HG02884 (cell line): ENCODE data around the gene IL12B.
"Not testable (repeated sequence)": the region's sequence is repeated elsewhere in the genome, so short reads cannot be mapped to it uniquely, and the experiment has no call there.

Source experiments
- ATAC-seq: cut with Tn5 transposase; IDR thresholded peaks from one replicate; pipeline ENCODE4 v1.9.1; 2021; ENCODE audit warnings: mild to moderate bottlenecking, moderate library complexity; ENCODE audit not compliant: unreplicated experiment

IL12B gene

DNA sequence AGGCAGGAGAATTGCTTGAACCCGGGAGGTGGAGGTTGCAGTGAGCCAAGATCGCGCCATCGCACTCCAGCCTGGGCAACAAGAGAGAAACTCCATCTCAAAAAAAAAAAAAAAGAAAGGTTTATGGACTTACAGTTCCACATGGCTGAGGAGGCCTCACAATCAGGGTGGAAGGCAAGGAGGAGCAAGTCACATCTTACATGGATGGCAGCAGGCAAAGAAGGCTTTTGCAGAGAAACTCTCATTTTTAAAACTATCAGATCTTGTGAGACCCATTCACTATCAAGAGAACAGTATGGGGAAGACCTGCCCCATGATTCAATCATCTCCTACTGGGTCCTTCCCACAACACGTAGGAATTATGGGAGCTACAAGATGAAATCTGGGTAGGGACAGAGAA is 33.0 kb downstream of the IL12B start:
- not testable (repeated sequence) for ATAC-seq

DNA sequence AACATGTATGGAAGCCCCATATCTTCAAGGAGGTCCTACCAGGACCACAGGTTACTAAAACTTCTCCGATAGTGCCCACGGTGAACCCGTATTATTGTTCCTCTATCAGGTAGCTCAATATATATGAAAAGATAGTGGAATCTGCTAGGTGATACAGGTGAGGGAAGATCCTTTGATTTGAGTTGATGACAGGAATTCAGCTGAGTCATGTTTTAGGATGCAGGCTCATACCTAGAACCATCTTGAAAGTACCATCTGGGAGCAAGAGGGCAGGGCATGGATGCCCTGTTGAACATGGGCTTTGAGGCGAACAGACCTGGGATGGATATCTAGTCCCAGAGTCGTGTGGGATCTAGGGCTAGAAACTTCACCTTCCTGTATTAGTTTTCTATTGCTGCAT is 35.4 kb downstream of the IL12B start:
- ATAC-seq, result no peak

DNA sequence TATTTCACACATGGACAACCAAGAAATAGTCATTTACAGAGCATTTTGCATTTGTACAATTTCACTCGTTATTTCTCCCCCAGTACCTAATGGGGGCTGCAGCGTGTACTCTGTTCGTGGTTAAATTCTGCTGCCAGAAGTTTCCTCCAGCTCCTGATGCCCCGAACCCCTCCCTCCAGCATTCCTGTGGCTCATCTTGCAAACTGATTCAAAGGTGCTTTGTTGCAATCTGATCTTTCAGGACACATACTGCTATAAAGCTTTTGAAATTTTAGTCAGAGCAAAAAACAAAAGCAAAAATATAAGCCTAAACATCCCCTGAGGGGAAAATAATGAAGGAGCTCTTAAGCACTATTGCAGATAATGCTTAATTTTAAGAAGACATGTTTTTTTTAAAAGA is 39.5 kb downstream of the IL12B start:
- no peak for ATAC-seq

DNA sequence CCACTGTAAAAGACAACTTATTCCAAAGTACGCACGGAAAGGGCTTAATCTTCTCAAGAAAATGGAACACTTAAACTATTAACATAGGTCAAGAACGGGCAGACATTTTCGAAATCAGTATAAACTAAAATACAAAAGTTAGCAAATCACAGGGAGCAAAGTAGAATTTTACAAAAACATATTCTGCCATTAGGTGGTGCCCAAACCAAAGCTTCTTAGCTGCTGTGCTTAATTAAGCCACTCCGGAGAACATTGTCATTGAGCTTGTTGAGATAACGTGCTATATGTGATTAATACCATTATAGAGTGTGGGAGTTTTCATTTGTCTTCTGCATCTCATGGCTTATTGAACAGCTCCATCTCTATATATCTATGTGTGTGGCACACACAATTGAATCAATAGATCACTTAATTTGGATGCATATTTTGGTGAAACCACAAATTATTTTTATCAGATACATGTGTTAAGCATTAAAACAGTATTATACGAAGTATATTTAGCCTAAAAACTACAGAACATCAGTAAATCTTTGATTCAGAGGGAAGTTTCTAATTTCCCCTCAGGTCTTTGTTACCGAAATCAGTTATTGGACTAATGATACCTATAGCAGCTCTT is 43.8 kb downstream of the IL12B start:
- no peak for ATAC-seq

DNA sequence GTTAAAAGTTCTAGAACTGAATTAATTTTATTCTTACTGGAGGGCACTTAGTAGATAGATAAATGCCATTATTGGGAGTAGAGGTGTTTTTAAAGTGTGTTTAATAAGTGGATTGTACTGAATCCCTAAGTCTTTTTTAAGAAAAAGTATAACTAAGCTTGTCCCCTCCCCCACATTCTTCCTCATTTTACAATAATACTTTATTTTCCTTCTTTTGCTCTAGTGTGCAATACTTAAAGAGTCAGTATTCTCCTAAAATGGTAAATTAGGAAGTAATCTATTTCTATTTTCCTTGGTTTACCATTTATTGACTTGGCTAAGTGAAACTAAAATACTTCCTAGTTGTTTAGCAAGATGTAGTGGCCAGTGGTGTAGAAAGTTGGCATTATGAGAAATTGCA is 55.6 kb downstream of the IL12B start:
- ATAC-seq, result no peak

DNA sequence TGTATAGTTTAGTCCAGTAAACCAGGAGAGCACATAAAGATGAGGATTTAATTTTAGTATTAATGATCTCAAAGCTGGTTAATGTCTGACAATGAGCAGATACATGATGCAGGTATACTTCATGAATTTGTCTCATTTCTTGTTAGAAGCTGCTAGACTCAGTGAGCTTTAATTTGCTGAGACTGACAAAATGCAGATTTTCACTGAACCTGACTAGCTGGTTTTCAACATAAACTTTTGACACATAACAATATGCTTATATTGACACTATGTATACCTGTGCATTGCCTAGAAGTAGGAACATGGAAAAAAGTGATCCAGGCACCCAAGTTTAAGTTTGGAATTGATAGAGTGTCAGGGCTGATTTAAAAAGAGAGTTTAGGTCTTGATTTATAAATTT is 56.4 kb downstream of the IL12B start:
- no peak for ATAC-seq

DNA sequence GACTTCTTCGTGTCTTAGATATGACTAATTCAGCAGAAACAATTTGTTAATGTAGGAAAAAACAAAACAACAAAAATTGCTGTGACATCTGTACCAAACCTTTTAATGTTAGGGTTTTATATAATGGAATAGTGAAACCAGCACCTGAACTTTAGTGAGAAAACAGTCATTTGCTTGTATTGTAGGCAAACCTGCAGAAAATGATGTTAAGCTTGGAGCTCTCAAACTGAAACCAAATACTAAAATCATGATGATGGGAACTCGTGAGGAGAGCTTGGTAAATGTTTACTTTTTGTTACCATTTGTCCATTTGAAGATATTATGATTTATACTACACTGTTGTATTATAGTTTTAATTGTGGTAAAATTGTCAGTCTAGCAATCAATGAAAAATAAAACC is 60.6 kb downstream of the IL12B start:
- no peak for ATAC-seq

DNA sequence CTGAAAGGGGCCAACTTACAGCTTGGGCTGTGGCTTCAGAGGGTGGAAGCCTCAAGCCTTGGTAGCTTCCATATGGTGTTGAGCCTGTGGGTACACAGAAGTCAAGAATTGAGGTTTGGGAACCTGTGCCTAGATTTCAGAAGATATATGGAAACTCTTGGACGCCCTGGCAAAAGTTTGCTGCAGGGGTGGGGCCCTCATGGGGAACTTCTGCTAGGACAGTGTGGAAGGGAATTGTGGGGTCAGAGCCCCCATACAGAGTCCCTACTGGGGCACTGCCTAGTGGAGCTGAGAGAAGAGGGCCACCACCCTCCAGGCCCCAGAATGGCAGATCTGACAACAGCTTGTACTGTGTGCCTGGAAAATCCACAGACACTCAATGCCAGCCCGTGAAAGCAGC is 63.5 kb downstream of the IL12B start:
- ATAC-seq, result not testable (repeated sequence)
